Measurements from ENCODE around the gene SUGCT.

The SUGCT gene

DNA sequence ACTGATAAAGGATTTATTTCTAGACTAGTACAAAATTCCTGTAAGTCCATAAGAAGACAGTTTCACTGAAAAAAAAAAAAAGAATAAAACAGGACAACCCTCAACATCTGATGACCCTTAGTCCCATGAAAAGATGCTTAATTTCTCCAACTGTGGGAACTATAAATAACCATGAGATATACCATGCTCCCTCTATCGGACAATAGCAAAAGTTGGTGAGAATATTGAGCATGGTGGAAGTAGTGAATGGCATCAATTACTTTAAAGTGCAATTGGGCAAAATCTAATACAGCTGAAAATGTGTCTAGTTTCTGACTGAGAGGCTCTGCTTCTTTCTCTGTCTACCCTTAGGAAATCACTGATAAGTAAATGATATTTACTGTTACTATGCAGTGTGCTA lies 348.8 kb downstream of the SUGCT start:
- no peak for DNase-seq

DNA sequence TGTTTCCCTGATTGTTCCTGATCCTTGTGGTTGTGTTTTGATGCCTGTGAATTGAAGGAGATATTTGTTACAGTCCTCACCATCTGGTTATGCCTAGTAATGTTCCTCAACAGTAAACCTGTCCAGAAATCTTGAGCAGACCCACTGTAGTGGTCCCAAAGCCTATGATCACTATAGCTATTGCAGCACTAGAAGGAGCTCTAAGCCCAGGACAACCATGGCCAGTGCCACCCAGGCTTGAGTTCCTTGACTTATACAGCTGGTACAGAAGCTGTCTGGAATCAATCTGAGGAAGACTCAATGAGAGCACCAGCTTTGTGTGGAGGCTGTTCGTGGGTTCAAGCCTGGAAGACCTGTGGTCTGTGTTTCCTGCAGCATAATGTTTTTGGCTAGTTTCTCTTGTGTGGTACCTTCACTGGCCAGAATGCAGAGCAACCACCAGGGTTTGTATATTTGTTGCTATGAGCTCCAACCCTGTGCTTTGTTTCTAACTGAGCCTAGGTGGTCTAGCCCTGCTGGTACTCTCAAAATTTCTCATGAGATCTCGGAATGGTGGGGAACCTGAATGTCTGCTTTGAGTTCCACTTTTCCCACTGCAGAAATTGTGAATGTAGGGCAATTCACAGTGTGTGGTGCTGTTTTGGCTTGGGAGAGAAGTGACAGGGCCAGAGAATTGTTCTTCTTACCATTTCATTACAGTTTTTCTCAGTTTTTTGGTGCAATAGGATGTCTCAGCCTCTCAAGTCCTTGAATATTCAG lies 355.2 kb downstream of the SUGCT start:
- DNase-seq: no peak

DNA sequence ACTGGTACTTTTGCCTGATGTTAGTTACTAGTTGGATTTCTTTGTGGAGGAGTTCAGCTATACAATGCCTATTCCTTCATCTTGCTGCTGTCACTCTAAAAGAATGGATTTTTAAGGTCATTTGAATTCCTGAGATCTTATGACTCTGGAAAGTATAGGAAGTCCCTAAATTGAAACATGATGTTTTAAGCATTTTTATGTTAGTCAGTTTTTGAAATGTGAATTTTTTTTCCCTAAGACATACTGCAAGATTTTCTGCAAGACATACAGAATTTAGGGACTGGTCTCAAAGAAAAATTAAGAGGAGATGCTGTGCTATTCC lies 355.8 kb downstream of the SUGCT start:
- DNase-seq: no peak

DNA sequence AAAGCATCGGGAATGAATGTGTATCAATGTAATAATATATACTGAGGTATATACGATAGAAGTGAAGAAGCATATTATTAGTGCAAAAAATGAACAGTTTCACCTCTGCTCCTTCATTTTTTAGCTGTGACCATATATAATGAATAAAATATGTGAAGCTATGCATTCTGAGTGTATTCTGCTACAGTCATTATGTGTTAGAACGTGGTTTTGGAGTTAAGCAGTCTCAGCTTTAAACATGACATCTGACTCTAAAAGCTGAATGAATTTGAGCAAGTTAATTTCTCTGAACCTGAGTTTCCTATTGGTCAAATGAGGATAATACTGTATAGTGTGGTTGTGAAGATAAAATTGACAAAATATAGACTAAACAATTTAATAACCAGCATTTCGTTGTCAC lies 358.1 kb downstream of the SUGCT start:
- no peak for DNase-seq

DNA sequence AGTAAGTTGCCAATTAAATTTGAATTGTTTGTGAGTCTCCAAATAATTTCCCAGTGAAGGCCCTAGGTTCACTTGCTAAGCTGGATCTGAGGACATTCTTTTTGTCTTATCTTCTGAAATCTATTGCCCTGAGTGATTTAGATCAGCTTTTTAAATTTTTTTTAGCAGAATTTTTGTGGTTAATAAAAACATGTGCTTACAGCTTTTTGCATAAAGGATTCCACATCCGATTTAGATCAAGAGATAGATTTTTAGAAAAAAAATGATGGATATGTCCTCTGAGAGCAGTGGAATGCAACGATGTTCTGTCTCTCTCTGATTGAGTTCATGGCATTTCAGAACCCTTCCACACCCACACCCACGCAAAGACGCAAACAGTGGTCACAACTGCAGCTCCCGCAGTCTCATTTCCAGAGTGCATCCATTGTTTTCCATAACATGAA lies 358.8 kb downstream of the SUGCT start:
- no peak for DNase-seq

DNA sequence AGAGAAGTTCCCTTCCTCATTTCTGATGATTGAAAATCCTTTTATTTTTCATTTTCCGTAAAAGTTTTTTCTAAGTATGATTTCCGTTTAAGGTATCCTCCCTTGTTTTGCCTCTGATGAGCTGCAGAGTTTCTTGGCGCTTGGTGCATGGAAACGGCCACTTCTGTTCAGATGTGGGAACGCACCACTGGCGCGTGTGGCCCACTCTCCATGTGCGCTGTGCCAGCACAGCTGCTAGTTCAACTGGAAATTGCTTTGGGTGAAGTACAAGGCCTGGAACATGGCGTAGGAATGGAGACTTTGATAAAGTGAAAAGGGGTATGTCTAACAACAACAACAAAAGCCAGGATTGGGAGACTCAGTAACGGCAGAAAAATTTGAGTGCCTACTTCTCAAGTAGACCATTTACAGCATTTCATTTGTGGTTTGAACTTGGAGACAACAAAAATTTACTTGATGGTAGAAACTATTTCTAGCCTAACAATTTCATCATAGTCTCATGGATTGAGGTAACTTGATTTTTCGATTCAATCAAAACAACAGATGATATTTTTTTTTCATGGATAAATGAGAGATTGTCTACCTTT lies 364.2 kb downstream of the SUGCT start:
- DNase-seq: no peak

- DNase-seq: no peak
Observed at GRCh38 chr7:40499718-40500117, 364.9 kb downstream of the SUGCT start.

- DNase-seq: no peak
Observed at GRCh38 chr7:40500219-40500618, 365.4 kb downstream of the SUGCT start.

DNA sequence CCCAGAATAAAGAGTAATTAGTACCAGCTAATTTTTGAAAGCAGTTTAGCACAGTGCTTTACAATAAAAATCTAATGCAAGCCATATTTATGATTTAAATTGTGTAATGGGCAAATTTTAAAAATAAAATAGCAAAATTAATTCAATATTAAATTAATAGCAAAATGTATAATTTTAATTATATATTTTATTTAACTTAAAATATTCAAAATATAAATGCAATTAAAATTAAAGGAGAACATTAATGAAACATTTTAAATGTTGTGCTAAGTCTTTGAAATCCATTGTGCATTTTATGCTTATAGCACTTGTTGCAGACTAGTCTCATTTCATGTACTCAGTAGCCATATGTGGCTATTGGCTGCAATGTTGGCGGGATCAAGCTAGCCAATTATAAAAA lies 367.6 kb downstream of the SUGCT start:
- DNase-seq: no peak

DNA sequence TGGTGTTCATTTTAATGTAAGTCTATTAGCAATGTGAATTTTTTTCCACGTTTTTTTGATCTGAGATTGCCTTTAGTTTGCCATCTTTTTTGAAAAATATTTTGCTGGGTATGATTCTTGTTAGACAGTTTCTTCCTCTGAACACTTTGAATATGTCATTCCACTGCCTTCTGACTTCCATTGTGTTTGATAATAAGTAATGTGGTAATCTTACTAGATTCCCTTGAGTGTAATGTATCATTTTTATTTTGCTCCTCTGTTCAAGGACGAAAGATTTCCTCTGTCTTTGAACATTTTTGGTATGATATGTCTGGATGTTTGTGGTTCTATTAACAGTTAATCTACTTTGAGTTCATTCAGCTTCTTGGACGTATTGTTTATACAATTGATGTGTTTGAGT lies 371.4 kb downstream of the SUGCT start:
- DNase-seq: no peak

- DNase-seq: no peak
Observed at GRCh38 chr7:40507166-40507565, 372.4 kb downstream of the SUGCT start.

- DNase-seq: no peak
Observed at GRCh38 chr7:40509287-40509996, 374.6 kb downstream of the SUGCT start.

- no peak for DNase-seq
Observed at GRCh38 chr7:40516376-40516775, 381.6 kb downstream of the SUGCT start.

GRCh38 chr7:40519009-40519408 lies 384.2 kb downstream of the SUGCT start:
- DNase-seq: no peak

DNA sequence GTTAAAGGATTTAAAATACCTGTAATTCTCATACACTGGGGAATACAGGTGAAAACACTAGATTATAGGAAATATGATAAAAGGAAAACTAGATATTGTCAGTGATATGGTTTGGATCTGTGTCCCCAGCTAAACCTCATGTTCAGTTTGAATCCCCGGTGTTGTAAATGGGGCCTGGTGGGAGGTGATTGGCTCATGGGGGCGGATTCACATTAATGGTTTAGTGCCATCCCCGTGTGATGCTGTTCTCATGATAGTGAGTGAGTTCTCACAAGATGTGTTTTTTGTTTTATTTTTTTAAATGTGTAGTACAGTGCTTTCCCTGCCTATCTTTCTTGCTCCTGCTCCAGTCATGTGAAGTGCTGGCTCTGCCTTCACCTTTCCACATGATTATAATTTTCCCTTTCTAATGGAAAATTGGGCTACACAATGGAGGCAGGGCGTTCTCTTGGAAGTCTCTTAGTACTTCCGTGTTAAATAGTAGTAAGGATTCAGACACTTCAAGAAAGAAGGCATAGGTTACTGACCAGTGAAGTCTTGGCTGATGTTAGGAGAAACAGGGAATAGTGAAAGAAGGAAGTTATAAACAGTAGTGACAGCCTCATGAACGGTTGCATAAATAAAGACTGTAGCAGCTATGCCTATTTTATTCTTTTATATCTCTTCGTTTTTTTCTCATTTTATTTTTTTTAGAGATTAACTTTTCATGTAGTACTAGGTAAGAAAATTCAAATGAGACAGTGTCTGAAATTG lies 386.4 kb downstream of the SUGCT start:
- DNase-seq: no peak

DNA sequence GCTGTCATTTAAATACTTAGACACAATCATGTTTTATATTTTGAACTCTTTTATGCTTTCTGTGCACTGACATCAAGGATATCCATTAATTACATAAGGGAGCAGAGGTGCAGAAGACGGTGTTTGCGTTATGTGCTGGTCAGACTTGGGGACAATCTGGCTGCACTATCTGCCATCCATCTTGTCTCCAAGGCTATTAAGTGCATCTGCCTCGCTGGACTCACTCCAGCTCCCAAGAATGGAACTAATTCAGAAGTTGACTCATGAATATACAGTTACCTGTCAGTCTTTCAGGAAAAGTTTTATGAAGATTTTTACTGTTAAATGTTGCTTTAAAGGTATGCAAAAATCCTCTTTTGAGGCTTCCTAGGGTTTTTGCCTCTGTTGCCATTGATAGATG lies 391.0 kb downstream of the SUGCT start:
- DNase-seq: no peak

DNA sequence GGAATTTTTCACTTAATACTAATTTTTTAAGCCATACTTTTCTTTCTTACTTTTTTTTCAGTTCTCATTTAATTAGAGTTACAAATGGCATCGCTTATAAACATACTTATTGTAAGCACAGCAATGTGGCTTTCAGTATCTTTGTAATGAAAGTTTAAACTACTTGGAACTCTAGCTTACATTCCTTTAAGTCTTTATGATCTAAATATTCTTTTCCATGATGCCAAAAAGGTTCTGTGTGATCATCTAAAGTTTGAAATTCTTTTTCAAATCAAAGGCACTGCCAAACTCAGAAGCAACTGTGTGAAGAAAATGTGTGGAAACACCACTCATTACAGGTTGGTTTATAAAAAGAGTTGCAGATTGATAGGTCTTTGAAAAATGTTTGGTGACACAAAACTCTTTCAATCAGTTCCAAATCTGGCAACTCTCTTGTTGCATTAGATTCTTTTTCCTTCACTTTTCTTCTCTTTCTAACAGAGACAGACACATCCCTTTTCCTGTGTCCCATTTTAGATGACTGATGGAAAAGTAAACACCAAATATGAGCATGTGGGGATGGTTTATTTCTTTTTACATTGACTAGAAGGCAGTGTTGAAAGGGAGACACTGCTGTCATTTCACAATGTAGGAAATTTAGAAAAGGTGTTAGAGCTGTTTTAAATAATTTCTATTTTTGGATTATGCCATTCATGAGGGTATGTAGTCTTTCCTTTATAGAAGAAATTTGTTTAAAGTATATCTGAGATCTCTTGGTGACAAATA lies 392.3 kb downstream of the SUGCT start:
- DNase-seq: no peak

GRCh38 chr7:40527723-40528122 lies 392.9 kb downstream of the SUGCT start:
- DNase-seq: no peak

DNA sequence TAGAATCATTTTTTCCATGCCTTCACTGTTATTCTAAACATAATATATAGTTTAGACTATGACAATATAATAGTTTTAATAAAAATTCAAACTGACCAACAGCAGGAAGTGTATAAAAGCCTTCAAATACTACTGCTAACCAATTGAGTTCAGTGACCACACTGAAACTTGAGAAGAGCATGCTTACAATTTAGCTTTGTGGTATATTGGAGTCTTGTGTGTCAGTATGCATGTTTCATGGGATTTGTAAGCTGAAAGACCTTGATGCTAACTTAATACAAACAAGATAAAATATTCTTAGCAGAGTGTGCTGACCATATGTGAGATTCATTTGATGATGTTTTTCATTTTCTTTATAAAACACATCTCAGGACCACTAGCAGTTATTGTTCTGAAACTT lies 395.5 kb downstream of the SUGCT start:
- DNase-seq: no peak

DNA sequence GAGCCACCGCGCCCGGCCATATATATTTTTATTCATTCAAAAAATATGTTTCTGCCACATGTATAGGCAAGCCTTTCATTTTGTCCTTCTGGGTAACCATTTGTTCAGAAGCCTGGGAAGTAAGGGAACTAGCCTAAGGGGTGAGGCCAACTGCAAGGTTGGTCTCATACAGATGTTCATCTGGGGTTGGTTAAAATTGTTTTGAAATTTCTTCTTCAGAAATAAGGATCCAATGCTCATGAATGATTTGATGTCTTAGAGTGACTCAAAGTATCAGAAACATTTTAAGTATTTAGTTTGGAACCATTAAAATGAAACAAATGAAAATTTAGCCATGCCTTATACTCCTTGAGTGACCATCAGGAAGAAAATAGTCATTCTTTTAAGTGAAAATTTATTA lies 397.2 kb downstream of the SUGCT start:
- no peak for DNase-seq

DNA sequence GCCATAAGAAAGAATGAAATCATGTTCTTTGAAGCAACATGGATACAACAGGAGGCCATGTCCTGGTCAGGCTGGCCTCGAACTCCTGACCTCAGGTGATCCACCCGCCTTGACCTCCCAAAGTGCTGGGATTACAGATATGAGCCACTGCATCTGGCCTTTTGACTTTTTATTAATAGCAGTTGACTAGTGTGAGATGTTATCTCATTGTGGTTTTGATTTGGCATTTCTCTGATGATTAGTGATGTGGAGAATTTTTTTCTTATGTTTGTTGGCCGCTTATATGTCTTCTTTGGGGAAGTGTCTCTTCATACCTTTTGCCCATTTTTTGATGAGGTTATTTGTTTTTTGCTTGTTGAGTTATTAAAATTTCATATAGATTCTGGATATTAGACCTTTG lies 400.9 kb downstream of the SUGCT start:
- no peak for DNase-seq

DNA sequence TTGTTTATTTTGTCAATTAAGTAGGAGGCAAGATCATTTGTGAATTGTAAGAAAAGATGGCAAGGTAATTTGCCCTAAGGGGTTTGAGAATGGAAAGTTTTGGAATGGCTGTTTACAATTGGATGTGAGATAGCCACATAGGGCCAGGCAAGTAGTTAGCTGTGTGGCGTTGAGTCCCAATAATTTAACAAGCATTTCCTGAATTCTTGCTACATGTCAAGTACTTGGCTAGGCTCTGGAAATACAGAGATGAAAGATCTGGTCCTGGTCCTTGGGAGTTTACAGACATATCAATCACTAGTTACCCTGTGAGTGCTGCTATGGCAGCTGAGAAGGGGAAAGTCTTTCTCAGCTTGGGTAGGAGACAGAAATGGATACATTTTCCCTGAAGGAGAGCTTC lies 401.6 kb downstream of the SUGCT start:
- no peak for DNase-seq

DNA sequence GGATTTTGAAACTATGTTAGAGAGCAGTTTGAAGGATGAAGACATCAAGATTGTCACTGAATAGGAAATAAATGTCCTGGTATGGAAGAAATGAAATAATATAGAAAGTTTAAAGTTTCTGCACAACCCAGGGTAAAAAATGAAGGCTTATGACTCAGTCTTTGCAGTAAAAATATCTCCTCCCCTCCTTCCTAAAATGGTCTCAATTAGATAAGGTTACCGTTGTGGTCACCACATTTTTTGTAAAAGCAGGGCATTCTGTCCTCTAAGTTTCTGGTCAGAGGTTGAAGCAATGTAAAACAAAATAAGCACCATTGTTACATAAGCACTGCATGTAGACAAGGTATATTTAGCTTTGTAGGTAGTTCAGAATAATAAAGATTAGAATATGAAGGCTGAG lies 403.5 kb downstream of the SUGCT start:
- no peak for DNase-seq
